Spleen (tissue), 11 donors: Measurements from ENCODE around the gene RIPK3. TPM values are rescaled to one million over a fixed set of nuclear protein-coding genes. Genes with fewer than 3 reads are reported as not detected.
A peak's percentile ranks its signal among the peaks of the same experiment; 100 is the strongest.
"Not testable (repeated sequence)": the region's sequence is repeated elsewhere in the genome, so short reads cannot be mapped to it uniquely, and the experiment has no call there.

Experiments
- DNase-seq: peaks from one replicate; pipeline ENCODE4 v3.0.0-alpha.2; 2020
- H3K27ac ChIP-seq, 8 donors: fragments of 200-600 bp; sonication (generic) in 7 of 8; 1 replicate in 4 of 8; 2 replicates in 4 of 8; pipeline versions ENCODE4 v1.5.0 to v1.8.0; 2016 to 2021; ENCODE audit warnings: inconsistent platforms in 4 of 8, mild to moderate bottlenecking in 4 of 8, moderate library complexity in 1 of 8
- H3K27me3 ChIP-seq, 7 donors: fragments of 200-600 bp; sonication (generic) in 6 of 7; replicated peaks in 1 of 7; 1 replicate in 4 of 7; 2 replicates in 3 of 7; pipeline versions ENCODE4 v1.5.0 to v1.8.0; 2016 to 2021; ENCODE audit warnings: inconsistent platforms in 3 of 7, mild to moderate bottlenecking in 1 of 7
- H3K36me3 ChIP-seq, 6 donors: fragments of 200-600 bp; sonication (generic) in 5 of 6; 1 replicate in 4 of 6; 2 replicates in 2 of 6; pipeline versions ENCODE4 v1.5.0 to v1.8.0; 2016 to 2021; ENCODE audit warnings: inconsistent platforms in 2 of 6
- H3K4me1 ChIP-seq, 6 donors: fragments of 200-600 bp; sonication (generic) in 5 of 6; 1 replicate in 3 of 6; 2 replicates in 3 of 6; pipeline versions ENCODE4 v1.5.0 to v1.8.0; 2016 to 2021; ENCODE audit warnings: inconsistent platforms in 3 of 6
- H3K4me3 ChIP-seq, 8 donors: fragments of 200-600 bp; sonication (generic) in 7 of 8; 1 replicate in 4 of 8; 2 replicates in 4 of 8; pipeline versions ENCODE4 v1.5.0 to v1.8.0; 2016 to 2021; ENCODE audit warnings: inconsistent platforms in 4 of 8, mild to moderate bottlenecking in 4 of 8, moderate library complexity in 2 of 8
- H3K9me3 ChIP-seq, 8 donors: fragments of 200-600 bp; sonication (generic) in 7 of 8; 1 replicate in 4 of 8; 2 replicates in 4 of 8; pipeline versions ENCODE4 v1.5.0 to v1.8.0; 2016 to 2021; ENCODE audit warnings: inconsistent platforms in 4 of 8
- CTCF ChIP-seq, 11 experiments: fragments of 200-600 bp in 7 of 11; fragments of 450-650 bp in 4 of 11; sonication (generic) in 4 of 11; IDR thresholded peaks in 8 of 11; conservative IDR thresholded peaks in 3 of 11; 1 replicate in 7 of 11; 2 replicates in 4 of 11; pipeline versions ENCODE4 v1.4.0 to v1.8.0; 2016 to 2021; ENCODE audit warnings: antibody characterized with exemption in 11 of 11, inconsistent platforms in 4 of 11, mild to moderate bottlenecking in 1 of 11
- POLR2A ChIP-seq, 3 donors: fragments of 450-650 bp; IDR thresholded peaks; one replicate each; pipeline ENCODE4 v1.5.1; 2017; ENCODE audit warnings: antibody characterized with exemption in 3 of 3, mild to moderate bottlenecking in 1 of 3
- POLR2AphosphoS5 ChIP-seq, 3 donors: sonication (generic); formaldehyde crosslinking; IDR thresholded peaks; one replicate each; pipeline ENCODE4 v1.5.1; 2017; ENCODE audit warnings: antibody characterized with exemption in 3 of 3
- WGBS, 5 donors: extraction: QIAGEN DNeasy Blood & Tissue Kit in 3 of 5; methylation state at CpG; one replicate each; pipeline versions ENCODE4 v1.1.5 to v1.1.7; 2013 to 2018; 5-methylcytosine and 5-hydroxymethylcytosine counted together
- intact Hi-C: fragments of 100-400 bp; cut with DNase I; formaldehyde crosslinking; loops from one replicate; pipeline ENCODE4 v1.15.0; 2023; ENCODE audit warnings: low total_unique reads
- polyA plus RNA-seq, 3 donors: library from polyadenylated mRNA; stranded (reverse); fragments of 200-250 nt; gene quantifications; one replicate each; pipeline ENCODE4 v1.2.1, GENCODE V29; 2013
- total RNA-seq, 7 donors: library from RNA; depleted of rRNA in 3 of 7; stranded (reverse); fragments of >200 nt in 3 of 7; fragmentation: NEBNext Ultra II Directional in 4 of 7; extraction: Animal tissue kit (Norgen Biotek cat#: 25700) in 4 of 7; gene quantifications; one replicate each; pipeline versions ENCODE4 v1.1.0 to v1.2.1, GENCODE V29; 2016 to 2021
- donor health status: healthy with polysubstance abuse.
- donor health status: DM: no; HTN: no; CAD: no; lungs with moderate emphysema.
- donor health status: DM: no; HTN: no; CAD: no.
- donor health status: Bipolar disorder and iron deficiency.
- donor health status: healthy.
- donor health status: DM: no; HTN: no; CAD: no.
- donor health status: DM: yes; HTN: yes; CAD: no.

RIPK3 gene
- total and polyA plus RNA-seq, 10 donors: 14.0 to 42.4 (median 28.4) TPM

GRCh38 chr14:24327914-24328313 lies 11.9 kb downstream of the RIPK3 start:
- H3K4me3 ChIP-seq, H3K9me3 ChIP-seq, intact Hi-C loops, DNase-seq, H3K27me3 ChIP-seq: not testable (repeated sequence)
- Histone ChIP-seq H3K4me1 (peaks cover 27 to 81% (median 65%) of the 10 kb centered on the region in 6 donors), H3K36me3 (peaks cover 0 to 24% (median 0%) of the 10 kb centered on the region in 6 donors), H3K27ac (peak overlapping the region in 7 of 8 donors; percentile 2 to 85 (median 73))
- TF ChIP-seq CTCF (IDR thresholded peaks at IDR 0.05 in 8 of 11, conservative IDR thresholded peaks at IDR 0.05 in 3 of 11) (peak; percentile 41 to 80 (median 67)), POLR2AphosphoS5 (IDR thresholded peaks at IDR 0.05) (peak in 2 of 3 donors; percentile 15 to 33)
- 7 to 20% (median 9%) methylated on average over 7 to 9 of the region's 9 CpGs for WGBS, 5 donors

- Histone ChIP-seq H3K4me3 (peak overlapping the region in 1 of 8 donors; percentile 3), H3K27me3 (peaks cover 0 to 2% (median 0%) of the 10 kb centered on the region in 7 donors), H3K27ac (peak overlapping the region in 7 of 8 donors; percentile 2 to 85 (median 73)), H3K9me3 (no peaks in the 10 kb centered on the region), H3K4me1 (peaks cover 21 to 75% (median 58%) of the 10 kb centered on the region in 6 donors), H3K36me3 (peaks cover 0 to 30% (median 0%) of the 10 kb centered on the region in 6 donors)
- intact Hi-C loops: no loop called here
- 49 to 59% (median 55%) methylated on average over 2 of the region's 2 CpGs for WGBS, 5 donors
- DNase-seq: no peak
- TF ChIP-seq CTCF (IDR thresholded peaks at IDR 0.05 in 8 of 11, conservative IDR thresholded peaks at IDR 0.05 in 3 of 11) (no peak), POLR2AphosphoS5 (IDR thresholded peaks at IDR 0.05) (peak in 1 of 3 donors; percentile 69)
Measured at GRCh38 chr14:24327303-24327702, 12.5 kb downstream of the RIPK3 start.

GRCh38 chr14:24325963-24326362 lies 13.8 kb downstream of the RIPK3 start:
- Histone ChIP-seq H3K27me3 (no peaks in the 10 kb centered on the region), H3K27ac (no peak overlapping the region), H3K4me3 (no peak overlapping the region), H3K9me3 (no peaks in the 10 kb centered on the region), H3K36me3 (peaks cover 0 to 43% (median 0%) of the 10 kb centered on the region in 6 donors), H3K4me1 (peaks cover 11 to 62% (median 46%) of the 10 kb centered on the region in 6 donors)
- WGBS, 5 donors: 84 to 92% (median 88%) methylated on average over 7 to 9 of the region's 9 CpGs
- intact Hi-C loops: no loop called here
- DNase-seq: no peak
- TF ChIP-seq POLR2A (IDR thresholded peaks at IDR 0.05) (no peak), POLR2AphosphoS5 (IDR thresholded peaks at IDR 0.05) (no peak), CTCF (IDR thresholded peaks at IDR 0.05 in 8 of 11, conservative IDR thresholded peaks at IDR 0.05 in 3 of 11) (no peak)

- Histone ChIP-seq H3K27me3 (no peaks in the 10 kb centered on the region), H3K36me3 (peaks cover 0 to 45% (median 2%) of the 10 kb centered on the region in 6 donors), H3K9me3 (no peaks in the 10 kb centered on the region), H3K27ac (no peak overlapping the region), H3K4me1 (peaks cover 11 to 53% (median 39%) of the 10 kb centered on the region in 6 donors), H3K4me3 (no peak overlapping the region)
- 54 to 68% (median 57%) methylated on average over 5 of the region's 5 CpGs for WGBS, 5 donors
- DNase-seq: no peak
- TF ChIP-seq CTCF (IDR thresholded peaks at IDR 0.05 in 8 of 11, conservative IDR thresholded peaks at IDR 0.05 in 3 of 11): no peak
- no peak for TF ChIP-seq POLR2AphosphoS5 (IDR thresholded peaks at IDR 0.05)
- TF ChIP-seq POLR2A (IDR thresholded peaks at IDR 0.05): no peak
- intact Hi-C loops: no loop called here
Measured at GRCh38 chr14:24325041-24325530, 14.7 kb downstream of the RIPK3 start.
